Measurements from ENCODE around the gene RAD23B.

- TF ChIP-seq CTCF (IDR thresholded peaks at IDR 0.05), result no peak
- no peak for TF ChIP-seq POLR2A (IDR thresholded peaks at IDR 0.05)
Measured at GRCh38 chr9:107342476-107343161, 59.5 kb downstream of the RAD23B start.

Measured in heart left ventricle (tissue), 13 donors.